HUES64 (cell line): Measurements from ENCODE around the gene BRAF.
A peak's percentile ranks its signal among the peaks of the same experiment; 100 is the strongest.
"Not testable (repeated sequence)": the region's sequence is repeated elsewhere in the genome, so short reads cannot be mapped to it uniquely, and the experiment has no call there.

Experiments used
- H3K27ac ChIP-seq: 2 replicates; pipeline ENCODE4 v1.7.0; 2013; ENCODE audit warnings: low read depth, low read length, inconsistent platforms
- H3K27me3 ChIP-seq: 2 replicates; pipeline ENCODE4 v1.6.1; 2013; ENCODE audit warnings: mild to moderate bottlenecking, low read length; ENCODE audit not compliant: insufficient read depth
- H3K36me3 ChIP-seq: 2 replicates; pipeline ENCODE4 v1.6.1; 2013; ENCODE audit warnings: mild to moderate bottlenecking, low read length; ENCODE audit not compliant: insufficient read depth
- H3K4me1 ChIP-seq: 2 replicates; pipeline ENCODE4 v1.6.1; 2013; ENCODE audit warnings: mild to moderate bottlenecking, low read length, moderate library complexity; ENCODE audit not compliant: insufficient read depth
- H3K4me3 ChIP-seq: 2 replicates; pipeline ENCODE4 v1.5.1; 2013; ENCODE audit warnings: mild to moderate bottlenecking, low read length, moderate library complexity
- H3K9ac ChIP-seq: 2 replicates; pipeline ENCODE4 v1.6.1; 2013; ENCODE audit warnings: mild to moderate bottlenecking, low read depth, low read length
- H3K9me3 ChIP-seq: 2 replicates; pipeline ENCODE4 v1.6.1; 2013; ENCODE audit warnings: low read depth, low read length; ENCODE audit not compliant: insufficient read depth
- WGBS: fragments of 150-250, 120-280 bp; methylation state at CpG from one replicate; pipeline ENCODE4 v1.1.7; 2013; ENCODE audit warnings: missing lambda C conversion rate; 5-methylcytosine and 5-hydroxymethylcytosine counted together

BRAF gene

DNA sequence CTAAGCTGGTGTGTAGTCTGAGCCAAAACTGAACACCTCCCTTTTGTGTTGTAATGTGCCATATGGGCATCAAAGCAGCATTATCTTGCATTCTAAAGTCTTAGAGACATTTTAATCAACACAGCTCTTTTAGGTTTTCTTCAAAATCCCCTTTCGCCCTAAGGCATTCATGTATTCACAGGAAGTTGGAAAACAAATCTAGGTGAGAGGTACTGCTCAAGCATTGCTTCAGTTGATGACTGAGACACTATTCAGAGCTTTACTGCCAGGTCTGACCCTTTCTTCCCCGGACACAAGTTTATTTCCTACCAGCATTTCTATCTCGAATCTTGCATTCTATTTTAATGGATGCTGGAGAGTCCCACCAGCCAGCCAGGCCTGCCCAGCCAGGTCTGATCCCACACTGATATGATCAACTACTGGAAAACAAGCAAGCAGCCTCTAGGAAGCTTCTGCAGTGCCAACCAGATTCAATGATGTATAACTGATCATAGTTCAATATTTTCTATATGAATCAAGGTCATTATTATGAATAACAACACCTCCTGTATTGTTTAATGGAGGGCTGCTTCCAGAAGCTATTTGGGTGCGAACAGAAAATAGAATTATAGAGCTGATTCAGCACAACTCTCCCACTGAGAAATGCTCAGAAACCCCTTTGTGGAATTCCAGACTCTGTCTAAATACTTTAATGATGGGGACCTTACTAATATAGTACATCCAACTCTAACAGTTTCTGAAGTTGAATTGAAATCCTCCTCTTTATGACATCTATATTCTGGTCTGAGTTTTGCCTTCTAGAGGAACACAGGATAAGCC, 4.0 kb upstream of the BRAF start:
- no peak overlapping the region for H3K27ac ChIP-seq
- H3K9ac ChIP-seq, result no peak overlapping the region
- H3K27me3 ChIP-seq, result no peaks in the 10 kb centered on the region; the same call in 1 of the 2 replicates
- no peaks in the 10 kb centered on the region for H3K4me1 ChIP-seq
- 91% methylated on average over 4 of the region's 4 CpGs for WGBS
- H3K4me3 ChIP-seq, result no peak overlapping the region
- H3K36me3 ChIP-seq, result no peaks in the 10 kb centered on the region
- no peaks in the 10 kb centered on the region for H3K9me3 ChIP-seq

DNA sequence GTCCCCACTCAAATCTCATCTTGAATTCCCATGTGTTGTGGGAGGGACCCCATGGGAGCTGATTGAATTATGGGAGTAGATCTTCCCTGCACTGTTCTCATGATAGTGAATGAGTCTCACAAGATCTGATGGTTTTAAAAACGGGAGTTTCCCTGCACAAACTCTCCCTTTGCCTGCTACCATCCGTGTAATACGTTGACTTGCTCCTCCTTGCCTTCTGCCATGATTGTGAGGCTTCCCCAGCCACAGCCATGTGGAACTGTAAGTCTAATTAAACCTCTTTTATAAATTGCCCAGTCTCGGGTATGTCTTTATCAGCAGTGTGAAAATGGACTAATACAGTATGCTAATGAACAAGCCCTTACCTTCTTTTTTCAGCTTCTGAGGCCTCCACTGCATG, 3.2 kb upstream of the BRAF start:
- WGBS, result 83% methylated on average over 4 of the region's 4 CpGs
- not testable (repeated sequence) for H3K36me3 ChIP-seq, H3K4me1 ChIP-seq, H3K27me3 ChIP-seq, H3K9me3 ChIP-seq, H3K4me3 ChIP-seq, H3K9ac ChIP-seq, H3K27ac ChIP-seq

DNA sequence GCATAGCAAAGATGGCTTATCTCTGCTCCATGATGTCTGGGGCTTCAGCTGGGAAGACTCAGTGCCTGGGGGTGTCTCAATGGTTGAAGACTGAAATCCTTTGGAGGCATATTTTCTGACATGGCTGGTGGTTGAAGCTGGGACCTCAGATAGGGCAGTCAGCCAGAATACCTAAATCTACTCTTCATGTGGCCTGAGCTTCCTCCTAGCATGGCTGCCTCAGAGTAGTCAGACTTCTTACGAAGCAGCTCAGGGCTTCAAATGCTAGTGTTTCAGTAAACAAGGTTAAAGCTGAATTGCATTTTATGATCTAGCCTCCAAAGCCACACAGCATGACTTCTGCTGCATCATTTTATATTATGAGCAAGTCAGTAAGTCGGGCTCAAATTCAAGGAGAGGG, 2.6 kb upstream of the BRAF start:
- no peak overlapping the region for H3K9ac ChIP-seq
- no peaks in the 10 kb centered on the region for H3K9me3 ChIP-seq
- H3K27me3 ChIP-seq, result no peaks in the 10 kb centered on the region; the same call in 1 of the 2 replicates
- no peaks in the 10 kb centered on the region for H3K36me3 ChIP-seq
- H3K27ac ChIP-seq, result no peak overlapping the region
- H3K4me1 ChIP-seq, result peaks cover 7% of the 10 kb centered on the region; the same call in 1 of the 2 replicates
- no peak overlapping the region for H3K4me3 ChIP-seq
- 85% methylated on average over 2 of the region's 2 CpGs for WGBS

DNA sequence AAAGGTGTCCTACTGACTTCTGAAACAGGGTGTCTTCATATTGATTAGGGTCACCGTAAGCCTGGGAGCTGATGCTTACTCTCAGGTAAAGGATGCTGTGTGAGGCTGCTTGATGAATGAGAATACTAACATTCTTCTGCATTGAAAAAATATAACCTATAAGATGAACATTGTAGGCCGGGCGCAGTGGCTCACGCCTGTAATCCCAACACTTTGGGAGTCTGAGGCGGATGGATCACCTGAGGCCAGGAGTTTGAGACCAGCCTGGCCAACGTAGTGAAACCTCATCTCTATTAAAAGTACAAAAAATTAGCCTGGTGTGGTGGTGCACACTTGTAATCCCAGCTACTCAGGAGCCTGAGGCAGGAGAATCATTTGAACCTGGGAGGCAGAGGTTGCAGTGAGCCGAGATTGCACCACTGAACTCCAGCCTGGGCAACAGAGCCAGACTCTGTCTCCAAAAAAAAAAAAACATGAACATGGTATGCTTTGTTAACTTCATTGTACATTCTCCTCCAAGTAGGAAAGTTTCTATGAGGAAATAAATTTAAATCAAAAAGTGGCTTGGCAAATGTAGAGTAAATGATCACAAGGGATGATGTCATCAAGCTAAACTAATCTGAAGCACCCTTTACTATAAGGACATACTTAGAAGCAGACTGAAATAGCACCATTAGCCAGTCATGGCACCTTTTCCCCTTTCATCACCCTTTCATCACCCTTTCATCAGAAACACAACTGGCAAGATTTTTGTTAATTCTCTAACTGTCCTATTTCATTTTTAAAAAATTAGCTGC, 1.5 kb upstream of the BRAF start:
- H3K9me3 ChIP-seq, result no peaks in the 10 kb centered on the region
- no peak overlapping the region for H3K4me3 ChIP-seq
- H3K36me3 ChIP-seq, result no peaks in the 10 kb centered on the region
- H3K4me1 ChIP-seq, result peaks cover 7% of the 10 kb centered on the region; the same call in 1 of the 2 replicates
- no peak overlapping the region for H3K9ac ChIP-seq
- 92% methylated on average over 7 of the region's 7 CpGs for WGBS
- H3K27me3 ChIP-seq, result no peaks in the 10 kb centered on the region; the same call in 1 of the 2 replicates
- no peak overlapping the region for H3K27ac ChIP-seq

DNA sequence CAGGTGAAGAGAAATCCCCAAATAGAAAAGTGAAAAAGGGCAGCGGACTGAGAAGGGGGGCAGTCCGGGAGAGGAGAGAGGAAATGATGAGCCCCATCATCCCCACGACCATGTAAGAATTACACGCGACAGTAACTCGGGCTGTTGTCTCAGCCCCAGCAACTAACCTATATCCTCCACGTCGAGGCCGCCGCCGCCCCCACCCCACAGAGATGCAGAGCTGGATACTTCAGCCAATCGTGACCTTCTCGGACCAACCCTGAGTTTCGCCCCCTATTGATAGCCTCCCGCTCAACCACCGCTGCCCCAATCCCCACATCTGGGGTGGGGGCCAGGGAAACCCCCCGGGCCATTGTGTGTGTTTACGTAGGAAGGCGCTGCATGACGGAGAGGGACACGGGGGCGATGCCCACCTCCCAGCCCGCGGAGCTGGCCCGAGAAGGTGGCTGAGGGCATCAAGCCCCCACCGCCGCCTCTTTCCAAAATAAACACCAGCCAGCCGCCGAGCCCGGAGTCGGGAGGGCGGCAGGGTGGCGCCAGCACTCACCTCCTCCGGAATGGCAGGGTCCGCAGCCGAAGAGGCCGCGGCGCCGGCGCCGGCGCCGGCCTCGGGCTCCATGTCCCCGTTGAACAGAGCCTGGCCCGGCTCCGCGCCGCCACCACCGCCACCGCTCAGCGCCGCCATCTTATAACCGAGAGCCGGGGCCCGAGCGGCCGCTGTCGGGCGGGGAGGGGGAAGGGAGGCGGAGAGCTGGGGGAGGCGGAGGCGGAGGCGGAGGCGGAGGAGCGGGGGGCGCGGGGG, 509 bp downstream of the BRAF start:
- Histone ChIP-seq H3K4me1 (peaks cover 7% of the 10 kb centered on the region; the same call in 1 of the 2 replicates), H3K9ac (peak overlapping the region; percentile 98), H3K27ac (peak overlapping the region; percentile 97), H3K36me3 (no peaks in the 10 kb centered on the region), H3K4me3 (peak overlapping the region; percentile 77), H3K27me3 (no peaks in the 10 kb centered on the region), H3K9me3 (no peaks in the 10 kb centered on the region)
- under 1% methylated on average over 68 of the region's 69 CpGs for WGBS

DNA sequence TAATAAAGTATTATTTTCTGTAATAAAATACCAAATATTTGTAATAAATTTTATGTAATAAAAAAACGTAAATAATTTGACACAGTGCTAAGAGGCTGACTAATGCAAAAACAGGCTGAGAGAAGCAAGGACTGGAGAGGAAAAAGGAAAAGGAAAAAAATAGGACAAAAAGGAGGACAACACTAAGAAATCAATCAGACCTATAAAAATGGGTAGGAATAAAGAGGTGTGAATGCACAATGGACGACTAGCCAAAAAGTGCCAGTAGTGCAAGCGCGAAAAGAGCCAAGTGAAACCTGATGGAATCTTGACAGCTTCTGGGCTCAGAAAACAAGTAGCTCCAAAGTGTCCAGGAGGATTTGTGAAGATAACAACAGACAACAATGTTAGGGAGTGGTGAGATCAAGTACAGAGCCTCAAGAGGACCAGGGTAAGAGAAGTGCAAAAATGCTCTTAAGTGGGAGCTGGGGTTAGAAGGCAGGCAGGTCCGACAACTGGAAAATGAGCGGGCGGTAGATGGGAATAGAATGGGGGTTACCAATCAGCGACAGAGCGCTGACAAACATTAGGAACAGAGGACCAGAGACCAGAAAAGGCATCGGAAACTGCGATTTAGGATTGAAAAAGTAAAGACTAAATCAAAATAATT, 1.2 kb downstream of the BRAF start:
- Histone ChIP-seq H3K36me3 (no peaks in the 10 kb centered on the region), H3K4me1 (peaks cover 7% of the 10 kb centered on the region; the same call in 1 of the 2 replicates), H3K9ac (peak overlapping the region; percentile 98), H3K9me3 (no peaks in the 10 kb centered on the region), H3K4me3 (peak overlapping the region; percentile 77), H3K27me3 (no peaks in the 10 kb centered on the region), H3K27ac (no peak overlapping the region; the same call in 1 of the 2 replicates)
- 12% methylated on average over 11 of the region's 11 CpGs for WGBS

DNA sequence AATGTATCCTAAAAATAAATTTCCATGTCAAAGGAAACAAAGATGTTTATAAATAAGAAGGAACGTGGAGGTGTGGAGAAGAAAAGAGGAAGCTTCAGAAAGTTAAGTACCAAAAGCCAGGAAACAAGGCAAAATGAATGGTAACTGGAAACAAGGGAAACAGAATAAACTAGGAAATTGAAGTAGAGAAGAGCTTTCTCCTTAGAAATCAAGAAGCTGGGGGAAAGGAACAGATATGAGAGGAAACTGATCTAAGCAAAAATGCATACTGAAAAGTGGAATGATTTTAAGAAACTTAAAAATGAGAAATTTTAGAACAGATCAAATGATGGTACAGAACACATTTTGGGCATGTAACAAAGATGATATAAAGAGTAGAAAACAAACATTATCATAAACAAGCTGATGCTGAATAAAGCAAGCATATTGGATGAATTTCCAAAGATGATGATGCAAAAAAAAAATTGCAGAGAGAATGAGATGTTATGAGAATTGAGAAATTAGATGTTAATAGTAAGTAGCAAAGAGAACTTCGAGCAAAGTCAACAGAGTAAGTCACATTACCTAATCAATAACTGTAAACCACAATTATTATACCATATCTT, 1.9 kb downstream of the BRAF start:
- Histone ChIP-seq H3K27me3 (no peaks in the 10 kb centered on the region), H3K9me3 (no peaks in the 10 kb centered on the region), H3K36me3 (0 out of 2 replicates have a peak, but pooled peaks cover 2% of the 10 kb centered on the region), H3K4me1 (peaks cover 7% of the 10 kb centered on the region; the same call in 1 of the 2 replicates), H3K27ac (no peak overlapping the region), H3K4me3 (peak overlapping the region; percentile 77), H3K9ac (no peak overlapping the region)
- 36% methylated on average over 1 of the region's 2 CpGs for WGBS

DNA sequence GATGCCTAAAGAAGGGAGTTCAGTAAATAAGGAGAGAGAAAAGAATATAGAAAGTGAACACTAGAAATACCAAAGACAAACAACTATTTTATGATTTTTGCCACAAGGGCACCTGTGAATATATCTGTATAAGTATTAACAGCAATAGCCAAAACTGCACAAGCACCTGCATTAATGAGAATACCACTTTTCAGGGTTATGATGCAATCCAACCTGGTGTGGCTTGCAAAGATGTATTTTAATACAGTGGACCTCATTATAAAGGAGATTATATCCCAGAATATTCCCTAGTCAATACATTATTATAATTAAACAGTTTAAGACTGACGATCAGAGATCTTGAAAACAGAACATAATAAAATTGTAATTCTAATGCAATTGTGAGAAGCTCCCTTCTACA, 4.0 kb downstream of the BRAF start:
- no peaks in the 10 kb centered on the region for H3K27me3 ChIP-seq
- peaks cover 7% of the 10 kb centered on the region; the same call in 1 of the 2 replicates for H3K4me1 ChIP-seq
- H3K27ac ChIP-seq, result no peak overlapping the region
- WGBS, result no CpG with 5 or more reads among the region's 1 CpG
- no peaks in the 10 kb centered on the region for H3K9me3 ChIP-seq
- no peak overlapping the region for H3K4me3 ChIP-seq
- H3K9ac ChIP-seq, result no peak overlapping the region
- 0 out of 2 replicates have a peak, but pooled peaks cover 2% of the 10 kb centered on the region for H3K36me3 ChIP-seq

DNA sequence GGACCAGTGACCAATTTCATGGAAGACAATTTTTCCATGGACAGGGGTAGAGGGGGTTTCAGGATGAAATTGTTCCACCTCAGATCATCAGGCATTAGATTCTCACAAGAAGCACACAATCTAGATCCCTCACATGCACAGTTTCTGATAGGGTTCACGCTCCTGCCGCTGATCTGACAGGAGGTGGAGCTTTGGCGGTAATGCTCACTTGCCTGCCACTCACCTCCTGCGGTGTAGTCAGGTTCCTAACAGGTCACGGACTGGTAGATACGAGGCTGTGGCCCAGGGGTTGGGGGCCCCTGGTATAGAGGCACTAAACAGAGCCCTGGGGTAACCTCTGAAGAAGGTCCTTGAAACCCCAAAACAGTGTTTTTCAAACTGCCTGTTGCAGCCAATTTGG, 6.5 kb downstream of the BRAF start:
- H3K9me3 ChIP-seq, result no peaks in the 10 kb centered on the region
- H3K36me3 ChIP-seq, result 0 out of 2 replicates have a peak, but pooled peaks cover 2% of the 10 kb centered on the region
- H3K9ac ChIP-seq, result no peak overlapping the region
- peaks cover 17% of the 10 kb centered on the region for H3K4me1 ChIP-seq
- no peaks in the 10 kb centered on the region; the same call in 1 of the 2 replicates for H3K27me3 ChIP-seq
- WGBS, result 95% methylated on average over 6 of the region's 6 CpGs
- H3K27ac ChIP-seq, result no peak overlapping the region
- no peak overlapping the region for H3K4me3 ChIP-seq

DNA sequence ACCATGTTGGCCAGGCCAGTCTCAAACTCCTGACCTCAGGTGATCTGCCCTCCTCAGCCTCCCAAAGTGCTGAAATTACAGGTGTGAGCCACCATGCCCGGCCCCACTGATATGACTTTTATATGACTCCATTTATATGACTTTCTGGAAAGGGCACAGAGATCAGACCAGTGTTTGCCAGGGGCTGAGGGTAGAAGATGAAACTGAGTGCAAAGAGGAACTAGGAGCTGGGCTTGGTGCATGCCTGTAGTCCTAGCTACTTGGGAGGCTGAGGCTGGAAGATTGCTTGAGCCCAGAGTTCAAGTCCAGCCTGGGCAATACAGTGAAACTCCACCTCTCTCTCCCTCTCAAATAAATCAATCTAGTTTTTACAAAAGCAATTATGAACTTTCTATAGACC, 7.5 kb downstream of the BRAF start:
- Histone ChIP-seq H3K9me3 (no peaks in the 10 kb centered on the region), H3K4me3 (no peak overlapping the region), H3K27me3 (peaks cover under 1% of the 10 kb centered on the region; the same call in 1 of the 2 replicates), H3K36me3 (0 out of 2 replicates have a peak, but pooled peaks cover 2% of the 10 kb centered on the region), H3K9ac (no peak overlapping the region), H3K4me1 (peaks cover 16% of the 10 kb centered on the region), H3K27ac (no peak overlapping the region)
- 100% methylated on average over 1 of the region's 1 CpG for WGBS
